K562 (cell line): Measurements from ENCODE around the gene RPL22L1. TPM values are rescaled to one million over a fixed set of nuclear protein-coding genes. Genes with fewer than 3 reads are reported as not detected.

Source experiments
- ARID3B ChIP-seq: fragments of 250-450 bp; sonication (Bioruptor Pico); IDR thresholded peaks from 2 replicates; pipeline ENCODE4 v1.4.0; 2020; ENCODE audit warnings: borderline replicate concordance
- CBFA2T2 ChIP-seq: fragments of 450-650 bp; conservative IDR thresholded peaks from 2 replicates; pipeline ENCODE4 v1.6.1; 2017; ENCODE audit warnings: mild to moderate bottlenecking
- E2F5 ChIP-seq: sonication (generic); formaldehyde crosslinking; IDR thresholded peaks from 2 replicates; pipeline ENCODE4 v1.8.0; 2022; ENCODE audit warnings: mild to moderate bottlenecking, missing genetic modification reagents
- GABPB1 ChIP-seq: sonication (generic); formaldehyde crosslinking; IDR thresholded peaks from 2 replicates; pipeline ENCODE4 v1.8.0; 2022; ENCODE audit warnings: mild to moderate bottlenecking, missing genetic modification reagents
- HOXB6 ChIP-seq: fragments of 250-450 bp; sonication (Bioruptor Pico); IDR thresholded peaks from 2 replicates; pipeline ENCODE4 v1.5.1; 2022; ENCODE audit warnings: mild to moderate bottlenecking, borderline replicate concordance
- IRF2 ChIP-seq: sonication (generic); formaldehyde crosslinking; IDR thresholded peaks from 2 replicates; pipeline ENCODE4 v1.8.1; 2022; ENCODE audit warnings: mild to moderate bottlenecking, missing genetic modification reagents
- MTF1 ChIP-seq: fragments of 250-450 bp; sonication (Bioruptor Pico); IDR thresholded peaks from 2 replicates; pipeline ENCODE4 v1.9.0; 2021; ENCODE audit warnings: moderate library complexity, mild to moderate bottlenecking, inconsistent platforms, borderline replicate concordance
- POLR2H ChIP-seq: IDR thresholded peaks from 2 replicates; pipeline ENCODE4 v1.6.1; 2016; ENCODE audit warnings: missing genetic modification characterization, low read depth, mild to moderate bottlenecking, control low read depth, missing compliant biosample characterization, moderate library complexity
- RBM14 ChIP-seq: fragments of 200-400 bp; formaldehyde crosslinking; IDR thresholded peaks from 2 replicates; pipeline ENCODE4 v1.6.1; 2018; ENCODE audit warnings: low read depth, mild to moderate bottlenecking, low read length, moderate library complexity, borderline replicate concordance; ENCODE audit not compliant: insufficient read depth
- SIN3B ChIP-seq: fragments of 450-650 bp; IDR thresholded peaks from 2 replicates; pipeline ENCODE4 v1.6.1; 2017; ENCODE audit warnings: low read depth, mild to moderate bottlenecking, moderate library complexity
- TBP ChIP-seq: optimal IDR thresholded peaks from 2 replicates; pipeline ENCODE3; 2011; ENCODE audit warnings: low read depth, low read length, improper control_type of control experiment
- TCF7 ChIP-seq: sonication (generic); IDR thresholded peaks from 2 replicates; pipeline ENCODE4 v1.6.1; 2016; ENCODE audit warnings: antibody characterized with exemption, borderline replicate concordance
- ZBTB8A ChIP-seq: fragments of 450-650 bp; IDR thresholded peaks from 2 replicates; pipeline ENCODE4 v1.6.1; 2018; ENCODE audit warnings: mild to moderate bottlenecking, moderate library complexity; ENCODE audit not compliant: partially characterized antibody
- ZC3H11A ChIP-seq: IDR thresholded peaks from 2 replicates; pipeline ENCODE4 v1.6.1; 2012; ENCODE audit warnings: low read depth, low read length, improper control_type of control experiment
- ZNF224 ChIP-seq: sonication (generic); formaldehyde crosslinking; IDR thresholded peaks from 2 replicates; pipeline ENCODE4 v1.8.0; 2022; ENCODE audit warnings: mild to moderate bottlenecking, missing genetic modification reagents
- ZNF395 ChIP-seq: fragments of 200-800 bp; sonication (Bioruptor generic); IDR thresholded peaks from 2 replicates; pipeline ENCODE4 v1.6.1; 2017; ENCODE audit warnings: missing genetic modification characterization, missing compliant biosample characterization
- ZNF592 ChIP-seq: fragments of 450-650 bp; IDR thresholded peaks from 2 replicates; pipeline ENCODE4 v1.6.1; 2017; ENCODE audit warnings: antibody characterized with exemption, mild to moderate bottlenecking
- ZNF79 ChIP-seq: fragments of 250-450 bp; sonication (Bioruptor Pico); IDR thresholded peaks from 2 replicates; pipeline ENCODE4 v1.4.0; 2020; ENCODE audit warnings: low read depth, mild to moderate bottlenecking, moderate library complexity
- polyA plus RNA-seq, 8 experiments: library from polyadenylated mRNA; depleted of rRNA in 4 of 8; stranded (reverse) in 5 of 8; unstranded in 3 of 8; fragments of >200 nt; fragmentation: Nextera tagmentation in 2 of 8; fragmentation: Illumina TruSeq in 1 of 8; extraction: Ambion mirVana in 2 of 8; extraction: Trizol in 1 of 8; gene quantifications; 2 replicates each; pipeline versions ENCODE4 v1.2.1 to v1.2.3, GENCODE V29; 2011 to 2014; ENCODE audit warnings: inconsistent platforms in 1 of 8, missing spikeins in 1 of 8
- total RNA-seq, 7 experiments: library from RNA; depleted of rRNA in 6 of 7; stranded (reverse); fragments of >200 nt in 6 of 7; fragmentation: Illumina TruSeq in 2 of 7; extraction: Trizol in 2 of 7; gene quantifications; 2 replicates each; pipeline versions ENCODE4 v1.2.1 to v1.2.3, GENCODE V29; 2011 to 2021; ENCODE audit warnings: low replicate concordance in 1 of 7

The RPL22L1 gene
- total and polyA plus RNA-seq, 9 of the 15 experiments (the other 6 are each of a cell fraction or from before 2014, with no cell fraction given): 53.9 to 198 (median 108) TPM

- TF ChIP-seq ARID3B: no peak
- no peak for TF ChIP-seq ZBTB8A
- peak; percentile 97 for TF ChIP-seq POLR2H (tag)
- TF ChIP-seq GABPB1 (CRISPR knock-in tag): peak; percentile 50
- 0 out of 2 replicates have a peak, but pooled peaks have one; percentile 15 for TF ChIP-seq ZNF592
- TF ChIP-seq RBM14: no peak
- no peak for TF ChIP-seq SIN3B
- TF ChIP-seq HOXB6 (CRISPR knock-in tag): no peak
- 0 out of 2 replicates have a peak, but pooled peaks have one; percentile 39 for TF ChIP-seq ZNF224 (CRISPR knock-in tag)
- TF ChIP-seq TBP: no peak
- no peak for TF ChIP-seq IRF2 (CRISPR knock-in tag)
- TF ChIP-seq CBFA2T2: no peak
- peak; percentile 81; the same call in 1 of the 2 replicates for TF ChIP-seq E2F5 (CRISPR knock-in tag)
- no peak for TF ChIP-seq ZC3H11A
- no peak for TF ChIP-seq ZNF79 (CRISPR knock-in tag)
- no peak for TF ChIP-seq MTF1 (CRISPR knock-in tag)
- no peak for TF ChIP-seq TCF7
- peak; percentile 55 for TF ChIP-seq ZNF395 (CRISPR knock-in tag)
Observed at GRCh38 chr3:170869645-170870593, at the start of gene RPL22L1 (continued).
